ENCODE results near the gene GPRIN1. TPM values are rescaled to one million over a fixed set of nuclear protein-coding genes. Genes with fewer than 3 reads are reported as not detected.

Gene GPRIN1
- total RNA-seq, 4 donors from 2014 or later: 0.37 to 1.9 (median 0.90) TPM

DNA sequence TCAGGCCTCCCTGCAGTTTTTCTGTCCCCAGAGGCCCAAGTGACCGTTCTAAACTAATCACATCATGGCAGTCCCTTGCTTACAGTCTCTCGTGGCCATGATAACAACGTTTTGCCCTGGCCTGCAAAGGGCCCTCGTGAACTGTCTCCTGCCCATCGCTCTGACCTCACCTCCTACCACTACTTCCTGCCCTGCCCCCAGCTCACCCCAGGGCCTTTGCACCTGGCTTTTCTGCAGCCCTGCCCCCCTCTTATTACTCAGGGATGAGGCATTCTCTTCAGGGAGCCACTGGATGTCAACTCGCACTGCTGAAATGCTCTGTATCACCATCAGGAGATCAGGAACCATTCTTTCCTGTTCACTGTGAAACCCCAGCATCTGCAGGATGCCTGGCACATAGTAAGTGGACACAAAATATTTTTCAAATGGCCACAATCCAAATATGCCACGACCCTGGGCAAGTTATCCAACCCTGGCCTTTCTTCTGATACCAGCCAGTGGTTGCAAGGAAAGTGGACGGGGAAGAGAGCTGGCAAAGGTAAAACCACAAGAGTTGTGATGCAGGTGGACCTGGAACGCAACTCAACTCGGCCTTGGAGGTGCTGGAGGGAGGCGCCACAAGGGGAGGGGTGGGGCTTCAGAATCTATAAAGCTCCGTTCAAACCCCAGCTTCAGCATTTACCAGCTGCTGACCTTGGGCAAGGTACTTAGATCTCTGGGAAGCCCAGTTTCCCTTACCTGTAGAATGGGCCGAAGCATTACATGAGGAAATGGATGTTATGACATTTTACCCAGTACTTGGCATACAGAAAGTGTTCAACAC, 18.7 kb upstream of the GPRIN1 start:
- TF ChIP-seq, protein P1, sequence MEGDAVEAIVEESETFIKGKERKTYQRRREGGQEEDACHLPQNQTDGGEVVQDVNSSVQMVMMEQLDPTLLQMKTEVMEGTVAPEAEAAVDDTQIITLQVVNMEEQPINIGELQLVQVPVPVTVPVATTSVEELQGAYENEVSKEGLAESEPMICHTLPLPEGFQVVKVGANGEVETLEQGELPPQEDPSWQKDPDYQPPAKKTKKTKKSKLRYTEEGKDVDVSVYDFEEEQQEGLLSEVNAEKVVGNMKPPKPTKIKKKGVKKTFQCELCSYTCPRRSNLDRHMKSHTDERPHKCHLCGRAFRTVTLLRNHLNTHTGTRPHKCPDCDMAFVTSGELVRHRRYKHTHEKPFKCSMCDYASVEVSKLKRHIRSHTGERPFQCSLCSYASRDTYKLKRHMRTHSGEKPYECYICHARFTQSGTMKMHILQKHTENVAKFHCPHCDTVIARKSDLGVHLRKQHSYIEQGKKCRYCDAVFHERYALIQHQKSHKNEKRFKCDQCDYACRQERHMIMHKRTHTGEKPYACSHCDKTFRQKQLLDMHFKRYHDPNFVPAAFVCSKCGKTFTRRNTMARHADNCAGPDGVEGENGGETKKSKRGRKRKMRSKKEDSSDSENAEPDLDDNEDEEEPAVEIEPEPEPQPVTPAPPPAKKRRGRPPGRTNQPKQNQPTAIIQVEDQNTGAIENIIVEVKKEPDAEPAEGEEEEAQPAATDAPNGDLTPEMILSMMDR (IDR thresholded peaks at IDR 0.05): no peak
- no peak for DNase-seq (ENCODE audit: low spot score)
- ATAC-seq (ENCODE audit: low FRiP score): no peak

DNA sequence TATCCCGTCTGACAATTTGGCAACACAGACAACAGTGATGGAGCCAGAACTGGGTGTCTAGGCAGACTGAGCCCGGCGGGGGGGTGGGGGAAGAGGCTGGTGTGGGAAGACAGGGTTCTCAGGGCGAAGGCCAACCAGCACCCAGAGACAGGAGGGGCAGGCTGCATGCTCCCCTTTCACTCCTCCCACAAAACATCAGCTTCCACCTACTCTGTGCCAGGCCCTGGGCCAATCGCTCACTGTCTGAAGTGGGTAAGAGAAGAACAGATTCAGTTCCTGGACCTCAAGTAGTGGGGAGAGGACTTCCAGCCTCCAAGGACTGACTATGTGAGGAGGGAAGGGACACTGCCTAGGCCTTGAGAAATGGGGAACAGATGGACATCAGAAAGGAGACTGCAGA, 17.6 kb upstream of the GPRIN1 start:
- TF ChIP-seq, protein P1 (IDR thresholded peaks at IDR 0.05): no peak
- ATAC-seq (ENCODE audit: low FRiP score): no peak
- no peak for DNase-seq (ENCODE audit: low spot score)

DNA sequence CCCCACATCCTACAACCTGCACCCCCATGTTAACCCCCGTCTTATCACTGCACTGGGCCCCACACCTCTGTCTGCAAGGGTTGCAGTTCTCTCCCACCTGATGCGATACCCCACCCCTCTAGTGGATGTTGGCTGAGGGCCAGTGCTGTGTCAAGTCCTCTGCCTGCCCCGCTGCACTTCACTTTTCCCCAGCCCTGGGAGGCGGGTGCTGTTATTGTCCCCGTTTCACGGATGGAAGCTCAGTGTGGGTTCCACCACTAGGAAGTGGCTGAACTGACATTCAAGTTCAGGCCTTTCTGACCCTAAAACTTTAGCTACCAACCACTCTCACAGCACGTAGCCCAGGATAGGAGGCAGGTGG, 16.9 kb upstream of the GPRIN1 start:
- TF ChIP-seq, protein P1 (IDR thresholded peaks at IDR 0.05): no peak
- DNase-seq (ENCODE audit: low spot score) (no peak), ATAC-seq (ENCODE audit: low FRiP score) (no peak)

DNA sequence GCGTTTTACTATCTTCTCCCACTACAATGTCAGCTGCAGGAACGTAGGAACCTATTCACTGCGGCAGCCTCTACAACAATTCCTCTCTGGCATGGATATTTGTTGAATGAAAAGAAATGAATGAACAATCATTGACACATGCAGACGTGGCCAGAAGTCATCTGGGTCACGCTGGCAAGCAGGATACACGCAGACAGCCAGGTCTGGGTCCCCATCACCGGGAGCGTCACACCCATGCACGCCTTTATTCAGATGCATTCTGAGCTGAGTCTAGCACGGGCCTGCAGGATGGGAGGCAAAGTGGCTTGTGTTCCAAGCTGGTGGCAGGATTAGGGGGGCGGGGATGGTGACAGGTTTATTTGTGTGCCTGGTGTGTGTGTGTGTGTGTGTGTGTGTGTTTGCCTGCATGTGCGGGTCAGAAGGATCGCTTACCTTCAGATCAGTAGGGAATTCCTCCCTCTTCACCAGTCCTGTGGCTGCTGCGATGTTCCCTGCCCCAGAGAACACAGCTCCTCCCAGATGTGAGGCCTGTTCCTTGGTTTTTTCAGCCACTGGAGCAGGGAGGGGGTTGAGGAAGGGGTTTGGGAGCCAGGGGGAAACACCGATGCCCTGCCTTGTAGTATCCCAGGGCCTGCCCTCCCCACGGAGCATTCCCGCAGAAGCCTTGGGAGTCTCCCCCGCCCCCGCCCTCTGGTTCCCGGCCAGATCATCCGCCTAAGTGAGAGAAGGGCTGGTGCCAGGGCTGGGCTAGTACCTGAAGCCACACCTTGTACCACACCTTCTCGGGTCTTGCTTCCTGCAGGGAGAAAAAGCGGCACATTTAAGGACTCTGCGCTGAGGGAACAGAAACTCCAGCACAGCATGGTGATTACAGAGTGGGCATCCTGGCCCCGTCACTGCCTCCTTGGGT, 16.3 kb upstream of the GPRIN1 start:
- ATAC-seq (ENCODE audit: low FRiP score) (no peak), DNase-seq (ENCODE audit: low spot score) (no peak)
- TF ChIP-seq, protein P1 (IDR thresholded peaks at IDR 0.05): no peak

DNA sequence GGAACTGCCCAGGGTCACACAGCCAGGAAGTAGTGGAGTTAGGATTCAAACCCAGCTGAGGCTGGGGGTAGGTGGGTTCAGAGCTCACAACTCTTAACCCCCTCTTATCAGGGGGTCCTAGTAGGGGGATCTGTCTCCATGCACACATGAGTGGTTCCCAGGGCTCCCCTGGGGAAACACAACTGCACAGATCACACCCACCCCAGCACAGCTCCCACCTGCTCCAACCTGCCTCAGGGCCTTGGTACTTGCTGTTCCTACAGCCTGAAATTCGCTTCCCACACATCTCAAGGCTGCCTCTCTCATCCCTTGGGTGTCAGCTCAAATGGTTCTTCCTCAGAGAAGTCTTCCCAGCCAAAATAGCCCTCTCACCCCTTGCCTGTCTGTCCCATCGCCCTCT, 15.6 kb upstream of the GPRIN1 start:
- ATAC-seq (ENCODE audit: low FRiP score) (no peak), DNase-seq (ENCODE audit: low spot score) (no peak)
- TF ChIP-seq, protein P1 (IDR thresholded peaks at IDR 0.05): no peak

DNA sequence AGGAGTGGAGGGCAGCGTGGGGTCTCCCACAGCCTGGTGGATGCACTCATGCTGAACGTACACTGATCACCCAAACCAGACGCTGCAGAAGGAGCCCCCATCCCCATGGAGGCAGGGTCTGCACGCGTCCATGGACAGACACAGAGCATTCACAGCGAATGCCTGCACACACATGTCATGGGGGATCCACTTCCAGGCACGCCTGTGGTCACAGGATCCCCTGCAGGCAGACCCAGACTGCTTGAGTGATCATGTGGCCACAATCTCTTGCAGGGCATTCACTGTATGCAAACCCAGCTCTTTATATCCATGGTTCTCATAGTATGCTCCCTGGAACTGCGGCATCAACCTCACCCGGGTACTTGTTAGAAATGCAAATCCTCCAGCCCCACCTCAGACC, 15.0 kb upstream of the GPRIN1 start:
- TF ChIP-seq, protein P1 (IDR thresholded peaks at IDR 0.05): no peak
- ATAC-seq (ENCODE audit: low FRiP score) (no peak), DNase-seq (ENCODE audit: low spot score) (no peak)
